Spleen (tissue), 11 donors: Measurements from ENCODE around the gene CD276. TPM values are rescaled to one million over a fixed set of nuclear protein-coding genes. Genes with fewer than 3 reads are reported as not detected.

ENCODE experiments used
- DNase-seq: peaks from one replicate; pipeline ENCODE4 v3.0.0-alpha.2; 2020
- H3K27ac ChIP-seq, 8 donors: fragments of 200-600 bp; sonication (generic) in 7 of 8; 1 replicate in 4 of 8; 2 replicates in 4 of 8; pipeline versions ENCODE4 v1.5.0 to v1.8.0; 2016 to 2021; ENCODE audit warnings: inconsistent platforms in 4 of 8, mild to moderate bottlenecking in 4 of 8, moderate library complexity in 1 of 8
- H3K27me3 ChIP-seq, 7 donors: fragments of 200-600 bp; sonication (generic) in 6 of 7; replicated peaks in 1 of 7; 1 replicate in 4 of 7; 2 replicates in 3 of 7; pipeline versions ENCODE4 v1.5.0 to v1.8.0; 2016 to 2021; ENCODE audit warnings: inconsistent platforms in 3 of 7, mild to moderate bottlenecking in 1 of 7
- H3K36me3 ChIP-seq, 6 donors: fragments of 200-600 bp; sonication (generic) in 5 of 6; 1 replicate in 4 of 6; 2 replicates in 2 of 6; pipeline versions ENCODE4 v1.5.0 to v1.8.0; 2016 to 2021; ENCODE audit warnings: inconsistent platforms in 2 of 6
- H3K4me1 ChIP-seq, 6 donors: fragments of 200-600 bp; sonication (generic) in 5 of 6; 1 replicate in 3 of 6; 2 replicates in 3 of 6; pipeline versions ENCODE4 v1.5.0 to v1.8.0; 2016 to 2021; ENCODE audit warnings: inconsistent platforms in 3 of 6
- H3K4me3 ChIP-seq, 8 donors: fragments of 200-600 bp; sonication (generic) in 7 of 8; 1 replicate in 4 of 8; 2 replicates in 4 of 8; pipeline versions ENCODE4 v1.5.0 to v1.8.0; 2016 to 2021; ENCODE audit warnings: inconsistent platforms in 4 of 8, mild to moderate bottlenecking in 4 of 8, moderate library complexity in 2 of 8
- H3K9me3 ChIP-seq, 8 donors: fragments of 200-600 bp; sonication (generic) in 7 of 8; 1 replicate in 4 of 8; 2 replicates in 4 of 8; pipeline versions ENCODE4 v1.5.0 to v1.8.0; 2016 to 2021; ENCODE audit warnings: inconsistent platforms in 4 of 8
- CTCF ChIP-seq, 11 experiments: fragments of 200-600 bp in 7 of 11; fragments of 450-650 bp in 4 of 11; sonication (generic) in 4 of 11; IDR thresholded peaks in 8 of 11; conservative IDR thresholded peaks in 3 of 11; 1 replicate in 7 of 11; 2 replicates in 4 of 11; pipeline versions ENCODE4 v1.4.0 to v1.8.0; 2016 to 2021; ENCODE audit warnings: antibody characterized with exemption in 11 of 11, inconsistent platforms in 4 of 11, mild to moderate bottlenecking in 1 of 11
- POLR2A ChIP-seq, 3 donors: fragments of 450-650 bp; IDR thresholded peaks; one replicate each; pipeline ENCODE4 v1.5.1; 2017; ENCODE audit warnings: antibody characterized with exemption in 3 of 3, mild to moderate bottlenecking in 1 of 3
- POLR2AphosphoS5 ChIP-seq, 3 donors: sonication (generic); formaldehyde crosslinking; IDR thresholded peaks; one replicate each; pipeline ENCODE4 v1.5.1; 2017; ENCODE audit warnings: antibody characterized with exemption in 3 of 3
- WGBS, 5 donors: extraction: QIAGEN DNeasy Blood & Tissue Kit in 3 of 5; methylation state at CpG; one replicate each; pipeline versions ENCODE4 v1.1.5 to v1.1.7; 2013 to 2018; 5-methylcytosine and 5-hydroxymethylcytosine counted together
- intact Hi-C: fragments of 100-400 bp; cut with DNase I; formaldehyde crosslinking; loops from one replicate; pipeline ENCODE4 v1.15.0; 2023; ENCODE audit warnings: low total_unique reads
- polyA plus RNA-seq, 3 donors: library from polyadenylated mRNA; stranded (reverse); fragments of 200-250 nt; gene quantifications; one replicate each; pipeline ENCODE4 v1.2.1, GENCODE V29; 2013
- total RNA-seq, 7 donors: library from RNA; depleted of rRNA in 3 of 7; stranded (reverse); fragments of >200 nt in 3 of 7; fragmentation: NEBNext Ultra II Directional in 4 of 7; extraction: Animal tissue kit (Norgen Biotek cat#: 25700) in 4 of 7; gene quantifications; one replicate each; pipeline versions ENCODE4 v1.1.0 to v1.2.1, GENCODE V29; 2016 to 2021
- donor health status: healthy with polysubstance abuse.
- donor health status: DM: no; HTN: no; CAD: no; lungs with moderate emphysema.
- donor health status: DM: no; HTN: no; CAD: no.
- donor health status: Bipolar disorder and iron deficiency.
- donor health status: healthy.
- donor health status: DM: no; HTN: no; CAD: no.
- donor health status: DM: yes; HTN: yes; CAD: no.

The CD276 gene
- total and polyA plus RNA-seq, 10 donors: 9.8 to 95.6 (median 27.2) TPM

- WGBS, 5 donors: 77 to 95% (median 89%) methylated on average over 2 of the region's 2 CpGs
- H3K27me3 ChIP-seq: peaks cover 0 to 9% (median 0%) of the 10 kb centered on the region in 7 donors
These were observed 36.2 kb upstream of the CD276 start for GRCh38 chr15:73648014-73648295.

GRCh38 chr15:73650416-73651126 is 33.6 kb upstream of the CD276 start:
- Histone ChIP-seq H3K4me3 (no peak overlapping the region), H3K4me1 (peaks cover 0 to 7% (median 0%) of the 10 kb centered on the region in 6 donors), H3K27me3 (peaks cover 0 to 9% (median 0%) of the 10 kb centered on the region in 7 donors), H3K9me3 (peaks cover 0 to 4% (median 0%) of the 10 kb centered on the region in 8 donors), H3K27ac (peak overlapping the region in 1 of 8 donors; percentile 11), H3K36me3 (no peaks in the 10 kb centered on the region)
- DNase-seq: no peak
- no peak for TF ChIP-seq POLR2A (IDR thresholded peaks at IDR 0.05)
- TF ChIP-seq CTCF (IDR thresholded peaks at IDR 0.05 in 8 of 11, conservative IDR thresholded peaks at IDR 0.05 in 3 of 11): no peak
- no peak for TF ChIP-seq POLR2AphosphoS5 (IDR thresholded peaks at IDR 0.05)
- intact Hi-C loops: no loop called here
- 38 to 58% (median 43%) methylated on average over 3 of the region's 3 CpGs for WGBS, 5 donors

More at GRCh38 chr15:73648014-73648295, 36.2 kb upstream of the CD276 start:
- no peak overlapping the region for H3K27ac ChIP-seq
- peaks cover 0 to 4% (median 0%) of the 10 kb centered on the region in 8 donors for H3K9me3 ChIP-seq
- H3K4me3 ChIP-seq: no peak overlapping the region
- peaks cover 0 to 7% (median 0%) of the 10 kb centered on the region in 6 donors for H3K4me1 ChIP-seq
- TF ChIP-seq POLR2AphosphoS5 (IDR thresholded peaks at IDR 0.05) (no peak), CTCF (IDR thresholded peaks at IDR 0.05 in 8 of 11, conservative IDR thresholded peaks at IDR 0.05 in 3 of 11) (no peak), POLR2A (IDR thresholded peaks at IDR 0.05) (no peak)
- no peak for DNase-seq
- intact Hi-C loops: no loop called here
- no peaks in the 10 kb centered on the region for H3K36me3 ChIP-seq

GRCh38 chr15:73654659-73655058 is 29.5 kb upstream of the CD276 start:
- DNase-seq: no peak
- 60 to 67% (median 61%) methylated on average over 3 of the region's 3 CpGs for WGBS, 5 donors

More at GRCh38 chr15:73654659-73655058, 29.5 kb upstream of the CD276 start:
- H3K36me3 ChIP-seq: no peaks in the 10 kb centered on the region
- TF ChIP-seq POLR2AphosphoS5 (IDR thresholded peaks at IDR 0.05): no peak
- no peak for TF ChIP-seq POLR2A (IDR thresholded peaks at IDR 0.05)
- TF ChIP-seq CTCF (IDR thresholded peaks at IDR 0.05 in 8 of 11, conservative IDR thresholded peaks at IDR 0.05 in 3 of 11): no peak
- peaks cover 0 to 4% (median 0%) of the 10 kb centered on the region in 8 donors for H3K9me3 ChIP-seq
- H3K4me1 ChIP-seq: peaks cover 0 to 7% (median 0%) of the 10 kb centered on the region in 6 donors
- intact Hi-C loops: no loop called here
- H3K27ac ChIP-seq: no peak overlapping the region
- peaks cover 0 to 8% (median 0%) of the 10 kb centered on the region in 7 donors for H3K27me3 ChIP-seq
- H3K4me3 ChIP-seq: no peak overlapping the region
